Measurements from ENCODE around the gene IL17REL. TPM values are rescaled to one million over a fixed set of nuclear protein-coding genes. Genes with fewer than 3 reads are reported as not detected.

Gene IL17REL
- total RNA-seq, 1 donor from 2014 or later: 0.17 TPM

GRCh38 chr22:50009765-50010675 lies 2.5 kb downstream of the IL17REL start:
- Mint-ChIP-seq H3K27ac (ENCODE audit: unreplicated experiment) (no peak overlapping the region), H3K9me3 (ENCODE audit: low read depth) (no peaks in the 10 kb centered on the region), H3K36me3 (ENCODE audit: low read depth) (no peaks in the 10 kb centered on the region), H3K27me3 (ENCODE audit: low read depth) (peaks cover 12% of the 10 kb centered on the region), H3K4me1 (ENCODE audit: low read depth) (peaks cover 11% of the 10 kb centered on the region), H3K4me3 (ENCODE audit: unreplicated experiment) (no peak overlapping the region)
- no peak for TF ChIP-seq CTCF (IDR thresholded peaks at IDR 0.05)
- DNase-seq (ENCODE audit: low spot score): peak; percentile 92

- Mint-ChIP-seq H3K4me3 (ENCODE audit: unreplicated experiment) (no peak overlapping the region), H3K36me3 (ENCODE audit: low read depth) (no peaks in the 10 kb centered on the region), H3K27me3 (ENCODE audit: low read depth) (peaks cover 14% of the 10 kb centered on the region), H3K4me1 (ENCODE audit: low read depth) (peaks cover 11% of the 10 kb centered on the region), H3K9me3 (ENCODE audit: low read depth) (no peaks in the 10 kb centered on the region), H3K27ac (ENCODE audit: unreplicated experiment) (no peak overlapping the region)
- no peak for TF ChIP-seq CTCF (IDR thresholded peaks at IDR 0.05)
- DNase-seq (ENCODE audit: low spot score): peak; percentile 88
Measured at GRCh38 chr22:50009251-50009650, 3.3 kb downstream of the IL17REL start.

- Mint-ChIP-seq H3K4me1 (ENCODE audit: low read depth) (peaks cover 11% of the 10 kb centered on the region), H3K36me3 (ENCODE audit: low read depth) (no peaks in the 10 kb centered on the region), H3K9me3 (ENCODE audit: low read depth) (no peaks in the 10 kb centered on the region), H3K27me3 (ENCODE audit: low read depth) (peaks cover 16% of the 10 kb centered on the region), H3K27ac (ENCODE audit: unreplicated experiment) (no peak overlapping the region), H3K4me3 (ENCODE audit: unreplicated experiment) (no peak overlapping the region)
- no peak for TF ChIP-seq CTCF (IDR thresholded peaks at IDR 0.05)
- DNase-seq (ENCODE audit: low spot score): peak; percentile 79
Measured at GRCh38 chr22:50008151-50009040, 4.2 kb downstream of the IL17REL start.

DNA sequence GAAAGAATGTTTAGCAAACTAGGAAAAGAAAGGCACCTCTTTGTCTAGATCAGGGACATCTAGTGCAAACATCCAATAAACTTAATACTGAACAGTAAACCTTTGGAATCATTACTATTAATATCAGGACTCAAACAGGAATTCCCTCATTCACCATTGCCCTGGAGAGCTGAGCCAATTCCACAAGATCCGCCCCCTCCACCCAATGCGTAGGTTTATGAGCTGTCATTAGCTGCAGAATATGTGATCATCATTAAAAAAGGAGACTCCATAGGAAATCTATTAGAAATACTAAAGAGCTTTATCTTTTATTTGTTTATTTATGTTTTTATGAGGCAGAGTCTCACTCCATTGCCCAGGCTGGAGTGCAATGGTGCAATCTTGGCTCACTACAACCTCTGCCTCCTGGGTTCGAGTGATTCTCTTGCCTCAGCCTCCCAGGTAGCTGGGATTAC lies 5.5 kb downstream of the IL17REL start:
- TF ChIP-seq CTCF (IDR thresholded peaks at IDR 0.05): no peak
- no peak overlapping the region for H3K4me3 Mint-ChIP-seq (ENCODE audit: unreplicated experiment)
- no peak overlapping the region for H3K27ac Mint-ChIP-seq (ENCODE audit: unreplicated experiment)
- H3K9me3 Mint-ChIP-seq (ENCODE audit: low read depth): no peaks in the 10 kb centered on the region
- DNase-seq (ENCODE audit: low spot score): no peak
- H3K36me3 Mint-ChIP-seq (ENCODE audit: low read depth): no peaks in the 10 kb centered on the region
- H3K27me3 Mint-ChIP-seq (ENCODE audit: low read depth): peaks cover 17% of the 10 kb centered on the region
- peaks cover 14% of the 10 kb centered on the region for H3K4me1 Mint-ChIP-seq (ENCODE audit: low read depth)

DNA sequence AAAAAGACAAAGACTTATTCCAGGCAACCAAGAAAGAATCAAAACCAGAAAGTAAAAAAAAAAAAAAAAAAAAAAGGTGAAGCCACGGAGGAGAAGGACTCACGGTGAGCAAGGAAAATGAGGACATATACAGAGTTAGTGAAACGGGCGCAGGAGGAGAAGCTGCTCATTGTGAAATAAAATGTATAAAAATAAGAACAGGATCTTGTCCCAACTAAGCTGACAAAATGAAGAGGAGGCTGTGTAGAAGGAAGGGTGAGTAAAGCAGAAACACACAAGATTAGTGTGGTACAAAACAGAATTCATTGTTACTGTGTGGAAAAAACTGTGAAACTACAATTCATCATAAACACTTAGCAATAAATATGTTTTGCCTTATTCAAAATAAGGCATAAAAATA lies 7.6 kb downstream of the IL17REL start:
- Mint-ChIP-seq H3K4me3 (ENCODE audit: unreplicated experiment) (no peak overlapping the region), H3K9me3 (ENCODE audit: low read depth) (no peaks in the 10 kb centered on the region)

More for the DNA sequence above, 7.6 kb downstream of the IL17REL start:
- no peak for DNase-seq (ENCODE audit: low spot score)
- no peak for TF ChIP-seq CTCF (IDR thresholded peaks at IDR 0.05)
- Mint-ChIP-seq H3K27ac (ENCODE audit: unreplicated experiment) (no peak overlapping the region), H3K36me3 (ENCODE audit: low read depth) (no peaks in the 10 kb centered on the region), H3K27me3 (ENCODE audit: low read depth) (peaks cover 11% of the 10 kb centered on the region), H3K4me1 (ENCODE audit: low read depth) (peaks cover 13% of the 10 kb centered on the region)
